ENCODE data around the gene ABHD15. TPM values are rescaled to one million over a fixed set of nuclear protein-coding genes. Genes with fewer than 3 reads are reported as not detected.

Gene ABHD15
- total RNA-seq, 4 donors from 2014 or later = 19.0 to 41.2 (median 32.2) TPM

DNA sequence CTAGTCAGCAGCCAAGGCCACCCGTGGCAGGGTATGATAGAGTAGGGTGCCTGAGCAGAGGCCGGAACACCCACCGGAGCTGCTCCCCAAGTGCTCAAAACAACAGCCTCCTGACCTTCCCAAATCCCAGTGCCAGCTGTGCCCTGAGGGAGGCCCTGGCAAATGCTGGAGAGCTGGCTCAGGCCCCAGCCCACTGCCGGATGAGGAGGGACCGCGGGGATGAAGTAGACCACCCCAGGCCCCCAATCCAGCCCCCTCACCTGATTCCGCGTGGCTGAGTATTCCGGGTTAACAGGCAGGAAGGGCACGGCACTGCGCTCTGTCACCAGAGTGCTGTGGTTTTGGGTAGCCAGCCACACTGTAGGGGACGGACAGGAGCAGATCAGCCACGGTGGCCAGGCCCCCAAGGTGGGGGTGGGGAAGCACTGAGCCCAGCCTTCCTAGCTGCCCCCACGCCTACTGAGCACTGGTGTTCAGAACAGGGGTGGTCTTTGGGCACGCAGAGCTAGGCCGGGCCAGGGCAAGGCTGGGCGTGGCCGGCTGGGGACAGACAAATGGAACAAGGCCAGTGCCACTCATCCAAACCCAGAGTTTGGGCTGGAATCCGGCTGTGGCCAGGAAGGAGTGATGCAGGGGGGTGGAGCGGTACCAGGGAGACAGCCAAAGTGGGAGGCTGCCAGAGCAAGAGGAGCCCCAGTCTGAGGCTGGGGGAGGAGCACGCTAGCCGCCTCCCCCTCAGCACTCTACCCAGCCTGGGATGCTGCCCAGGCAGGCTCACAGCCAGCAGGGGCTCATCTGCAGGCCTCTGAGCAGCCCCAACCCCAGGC is 10.8 kb upstream of the ABHD15 start:
- Histone ChIP-seq H3K36me3 (peaks cover 0 to 70% (median 0%) of the 10 kb centered on the region in 3 donors), H3K27me3 (no peaks in the 10 kb centered on the region), H3K4me1 (peaks cover 0 to 29% (median 11%) of the 10 kb centered on the region in 4 donors), H3K9me3 (no peaks in the 10 kb centered on the region), H3K27ac (no peak overlapping the region), H3K4me3 (no peak overlapping the region)
- DNase-seq = no peak
- TF ChIP-seq, protein P1, sequence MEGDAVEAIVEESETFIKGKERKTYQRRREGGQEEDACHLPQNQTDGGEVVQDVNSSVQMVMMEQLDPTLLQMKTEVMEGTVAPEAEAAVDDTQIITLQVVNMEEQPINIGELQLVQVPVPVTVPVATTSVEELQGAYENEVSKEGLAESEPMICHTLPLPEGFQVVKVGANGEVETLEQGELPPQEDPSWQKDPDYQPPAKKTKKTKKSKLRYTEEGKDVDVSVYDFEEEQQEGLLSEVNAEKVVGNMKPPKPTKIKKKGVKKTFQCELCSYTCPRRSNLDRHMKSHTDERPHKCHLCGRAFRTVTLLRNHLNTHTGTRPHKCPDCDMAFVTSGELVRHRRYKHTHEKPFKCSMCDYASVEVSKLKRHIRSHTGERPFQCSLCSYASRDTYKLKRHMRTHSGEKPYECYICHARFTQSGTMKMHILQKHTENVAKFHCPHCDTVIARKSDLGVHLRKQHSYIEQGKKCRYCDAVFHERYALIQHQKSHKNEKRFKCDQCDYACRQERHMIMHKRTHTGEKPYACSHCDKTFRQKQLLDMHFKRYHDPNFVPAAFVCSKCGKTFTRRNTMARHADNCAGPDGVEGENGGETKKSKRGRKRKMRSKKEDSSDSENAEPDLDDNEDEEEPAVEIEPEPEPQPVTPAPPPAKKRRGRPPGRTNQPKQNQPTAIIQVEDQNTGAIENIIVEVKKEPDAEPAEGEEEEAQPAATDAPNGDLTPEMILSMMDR (IDR thresholded peaks at IDR 0.05) = no peak
- no peak for TF ChIP-seq POLR2A (IDR thresholded peaks at IDR 0.05)

DNA sequence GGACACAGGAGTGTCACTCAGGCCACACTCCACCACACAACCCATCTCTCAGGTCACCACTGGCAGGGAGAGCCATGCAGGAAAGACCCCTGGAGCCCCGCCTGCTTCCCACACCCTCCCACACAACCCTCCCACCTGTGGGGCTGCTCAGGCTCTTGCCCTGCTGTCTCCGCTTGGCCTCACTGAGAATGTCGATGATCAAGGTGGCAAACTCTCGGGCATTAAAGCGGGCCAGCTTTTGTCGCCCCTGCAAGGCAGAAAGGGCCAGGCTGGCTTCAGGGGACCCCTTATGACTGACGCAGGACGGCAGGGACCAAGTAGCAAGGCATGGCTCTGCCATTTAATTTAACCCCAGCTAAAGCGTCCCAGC is 10.1 kb upstream of the ABHD15 start:
- DNase-seq = no peak
- no peak overlapping the region for H3K27ac ChIP-seq
- peaks cover 0 to 65% (median 0%) of the 10 kb centered on the region in 3 donors for H3K36me3 ChIP-seq
- no peaks in the 10 kb centered on the region for H3K27me3 ChIP-seq
- H3K9me3 ChIP-seq = no peaks in the 10 kb centered on the region
- no peak overlapping the region for H3K4me3 ChIP-seq
- TF ChIP-seq, protein P1 (IDR thresholded peaks at IDR 0.05) = no peak
- TF ChIP-seq POLR2A (IDR thresholded peaks at IDR 0.05) = no peak
- H3K4me1 ChIP-seq = peaks cover 0 to 35% (median 11%) of the 10 kb centered on the region in 4 donors

DNA sequence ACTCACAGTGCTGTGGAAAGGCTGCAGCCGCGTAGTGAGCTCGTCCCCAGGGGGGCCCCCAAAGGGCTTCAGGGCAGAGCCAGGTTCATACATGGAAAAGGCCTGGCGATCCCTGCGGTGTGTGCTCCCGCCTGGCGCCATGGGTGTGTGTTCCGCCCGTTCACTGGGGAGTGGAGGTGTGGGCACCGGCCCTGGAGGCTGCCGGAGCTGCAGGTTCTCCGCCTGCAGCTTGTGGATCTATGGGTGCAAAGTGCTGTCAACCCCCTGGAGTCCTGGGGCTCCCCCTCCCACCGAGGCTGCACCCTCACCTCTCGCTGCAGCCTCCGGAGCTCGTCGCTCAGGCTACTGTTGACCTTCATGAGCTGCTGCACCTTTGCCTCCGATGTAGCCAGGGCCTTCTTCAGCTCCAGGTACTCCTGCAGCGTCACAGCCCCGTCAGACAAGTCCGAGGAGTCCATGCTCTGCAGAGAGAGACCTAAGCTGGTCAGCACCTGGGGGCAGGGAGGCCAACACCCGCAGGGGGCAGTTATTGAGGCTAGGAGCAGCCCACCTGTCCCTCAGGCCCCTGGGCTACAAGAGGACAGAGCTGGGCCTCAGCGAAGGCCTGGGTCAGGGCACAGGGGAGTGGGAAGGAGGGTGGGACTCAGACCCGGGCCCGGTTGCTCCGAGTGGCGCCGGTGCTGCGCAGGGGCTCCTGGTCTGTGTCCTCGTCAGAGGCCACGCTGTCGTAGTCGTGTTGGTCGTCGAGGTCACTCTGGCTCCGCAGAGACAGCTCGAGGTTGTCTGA is 9.6 kb upstream of the ABHD15 start:
- TF ChIP-seq, protein P1 (IDR thresholded peaks at IDR 0.05) = no peak
- TF ChIP-seq POLR2A (IDR thresholded peaks at IDR 0.05) = no peak
- DNase-seq = no peak
- Histone ChIP-seq H3K27me3 (no peaks in the 10 kb centered on the region), H3K36me3 (peaks cover 0 to 59% (median 0%) of the 10 kb centered on the region in 3 donors), H3K4me3 (no peak overlapping the region), H3K9me3 (no peaks in the 10 kb centered on the region), H3K27ac (no peak overlapping the region), H3K4me1 (peaks cover 0 to 35% (median 11%) of the 10 kb centered on the region in 4 donors)

DNA sequence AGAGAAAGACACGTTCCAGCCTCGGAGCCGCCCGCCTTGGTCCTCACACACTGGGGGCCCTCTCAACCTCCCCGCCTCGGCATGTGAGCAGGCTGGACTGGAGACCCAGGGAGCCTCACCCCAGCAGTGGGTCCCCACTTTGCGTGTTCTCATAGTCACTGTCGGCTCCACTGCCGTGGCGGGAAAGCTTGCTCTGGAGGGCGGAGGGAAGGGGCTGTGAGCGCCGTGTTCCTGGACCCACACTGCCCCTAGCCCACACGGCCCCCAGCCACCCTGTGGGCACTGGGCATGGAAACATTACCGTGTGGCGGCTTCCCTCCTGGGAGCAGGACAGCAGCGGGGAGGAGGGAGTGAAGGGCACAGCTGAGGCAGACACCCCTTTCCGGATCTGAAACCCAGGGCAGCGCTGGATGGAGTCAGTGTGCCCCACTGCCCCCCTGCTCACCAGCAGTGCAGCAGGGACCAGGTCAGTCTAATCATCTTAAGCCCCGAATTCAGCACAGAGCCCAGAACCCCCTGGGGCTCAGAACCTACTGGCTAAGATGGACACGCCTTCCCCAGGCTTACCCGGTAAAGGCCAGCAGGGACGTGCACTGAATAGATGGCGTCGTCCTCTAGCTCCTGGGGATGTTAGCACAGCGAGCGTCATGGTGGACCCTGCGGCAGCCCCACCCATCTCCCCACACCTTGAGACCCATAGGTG is 8.8 kb upstream of the ABHD15 start:
- Histone ChIP-seq H3K4me3 (no peak overlapping the region), H3K4me1 (peaks cover 0 to 35% (median 11%) of the 10 kb centered on the region in 4 donors), H3K27me3 (no peaks in the 10 kb centered on the region), H3K36me3 (peaks cover 0 to 54% (median 0%) of the 10 kb centered on the region in 3 donors), H3K27ac (peak overlapping the region in 1 of 4 donors; percentile 64), H3K9me3 (no peaks in the 10 kb centered on the region)
- TF ChIP-seq, protein P1 (IDR thresholded peaks at IDR 0.05) = no peak
- no peak for TF ChIP-seq POLR2A (IDR thresholded peaks at IDR 0.05)
- peak in 1 of 3 donors; percentile 40 for DNase-seq

Data from Peyer's patch (tissue), 4 donors.